Breast epithelium (tissue), 3 donors: ENCODE measurements around the gene ZDHHC20.

Experiments used
- POLR2A ChIP-seq: fragments of 450-650 bp; IDR thresholded peaks from one replicate; pipeline ENCODE4 v1.6.1; 2016; ENCODE audit warnings: antibody characterized with exemption, mild to moderate bottlenecking, moderate library complexity
- TF ChIP-seq, protein P1 (sequence below), 3 donors: fragments of 450-650 bp; IDR thresholded peaks; one replicate each; pipeline ENCODE4 v1.5.1; 2016 to 2017; ENCODE audit warnings: antibody characterized with exemption in 3 of 3, mild to moderate bottlenecking in 3 of 3, moderate library complexity in 3 of 3

DNA sequence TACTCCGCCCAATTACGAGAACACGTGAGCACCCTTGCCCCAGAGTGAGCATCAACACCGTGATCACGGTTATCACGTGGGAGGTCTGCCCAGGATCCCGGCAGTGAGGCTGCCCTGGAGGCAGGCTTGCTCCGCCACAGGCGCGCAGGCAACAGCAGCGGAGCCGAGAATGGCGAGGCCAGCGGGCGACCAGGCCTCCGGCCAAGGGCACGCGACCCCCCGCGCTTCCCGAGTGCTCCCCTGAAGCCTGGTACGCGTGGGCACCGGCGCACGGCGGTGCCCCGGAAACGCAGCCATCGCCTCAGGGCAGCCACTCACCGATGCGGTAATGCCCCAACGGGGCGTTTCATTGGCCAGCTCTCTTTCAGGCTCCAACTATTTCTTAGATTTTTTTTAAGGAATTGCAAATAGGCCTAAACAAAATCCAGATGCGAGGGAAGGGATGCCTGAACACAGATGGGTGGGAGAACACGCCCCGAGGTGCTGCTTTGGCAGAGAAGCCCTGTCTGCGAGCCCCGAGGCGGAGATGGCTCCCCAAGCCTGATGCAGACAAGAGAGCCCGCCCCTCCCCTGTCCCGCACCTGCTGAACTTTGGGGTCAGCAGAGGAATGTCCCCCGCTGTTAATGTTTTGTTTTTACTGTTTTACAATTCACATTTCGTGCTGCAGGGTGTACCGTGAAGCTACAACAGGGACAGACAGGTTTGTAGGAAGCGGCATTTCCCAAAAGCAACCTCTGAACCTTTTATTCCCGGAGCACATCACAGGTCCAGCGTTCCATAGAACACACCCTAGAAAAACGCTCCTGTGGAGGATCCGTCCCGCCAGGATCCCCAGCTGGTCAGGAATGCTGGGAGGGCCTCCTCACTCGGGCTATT, 132.7 kb downstream of the ZDHHC20 start:
- TF ChIP-seq, protein P1, sequence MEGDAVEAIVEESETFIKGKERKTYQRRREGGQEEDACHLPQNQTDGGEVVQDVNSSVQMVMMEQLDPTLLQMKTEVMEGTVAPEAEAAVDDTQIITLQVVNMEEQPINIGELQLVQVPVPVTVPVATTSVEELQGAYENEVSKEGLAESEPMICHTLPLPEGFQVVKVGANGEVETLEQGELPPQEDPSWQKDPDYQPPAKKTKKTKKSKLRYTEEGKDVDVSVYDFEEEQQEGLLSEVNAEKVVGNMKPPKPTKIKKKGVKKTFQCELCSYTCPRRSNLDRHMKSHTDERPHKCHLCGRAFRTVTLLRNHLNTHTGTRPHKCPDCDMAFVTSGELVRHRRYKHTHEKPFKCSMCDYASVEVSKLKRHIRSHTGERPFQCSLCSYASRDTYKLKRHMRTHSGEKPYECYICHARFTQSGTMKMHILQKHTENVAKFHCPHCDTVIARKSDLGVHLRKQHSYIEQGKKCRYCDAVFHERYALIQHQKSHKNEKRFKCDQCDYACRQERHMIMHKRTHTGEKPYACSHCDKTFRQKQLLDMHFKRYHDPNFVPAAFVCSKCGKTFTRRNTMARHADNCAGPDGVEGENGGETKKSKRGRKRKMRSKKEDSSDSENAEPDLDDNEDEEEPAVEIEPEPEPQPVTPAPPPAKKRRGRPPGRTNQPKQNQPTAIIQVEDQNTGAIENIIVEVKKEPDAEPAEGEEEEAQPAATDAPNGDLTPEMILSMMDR (IDR thresholded peaks at IDR 0.05), result no peak
- no peak for TF ChIP-seq POLR2A
